Measurements from ENCODE around the gene GXYLT1.
"Not testable (repeated sequence)": the region's sequence is repeated elsewhere in the genome, so short reads cannot be mapped to it uniquely, and the experiment has no call there.

The GXYLT1 gene

GRCh38 chr12:42145197-42145549, 499 bp upstream of the GXYLT1 start:
- DNase-seq (ENCODE audit: low read depth in 2 of 2): no peak

- no peak for DNase-seq (ENCODE audit: low read depth in 2 of 2)
Observed at GRCh38 chr12:42144158-42144407, 591 bp downstream of the GXYLT1 start.

- DNase-seq (ENCODE audit: low read depth in 2 of 2): no peak
Observed at GRCh38 chr12:42143452-42144157, 1.1 kb downstream of the GXYLT1 start.

GRCh38 chr12:42141981-42142606, 2.6 kb downstream of the GXYLT1 start:
- DNase-seq (ENCODE audit: low read depth in 2 of 2): no peak

- no peak for DNase-seq (ENCODE audit: low read depth in 2 of 2)
Observed at GRCh38 chr12:42140901-42141300, 3.8 kb downstream of the GXYLT1 start.

GRCh38 chr12:42135259-42135814, 9.3 kb downstream of the GXYLT1 start:
- no peak for DNase-seq (ENCODE audit: low read depth in 2 of 2)

- no peak for DNase-seq (ENCODE audit: low read depth in 2 of 2)
Observed at GRCh38 chr12:42130672-42131402, 13.8 kb downstream of the GXYLT1 start.

- DNase-seq (ENCODE audit: low read depth in 2 of 2): no peak
Observed at GRCh38 chr12:42129595-42130204, 15.0 kb downstream of the GXYLT1 start.

- DNase-seq (ENCODE audit: low read depth in 2 of 2): no peak
Observed at GRCh38 chr12:42128888-42129287, 15.8 kb downstream of the GXYLT1 start.

GRCh38 chr12:42128327-42128726, 16.3 kb downstream of the GXYLT1 start:
- DNase-seq (ENCODE audit: low read depth in 2 of 2): no peak

GRCh38 chr12:42126963-42127362, 17.7 kb downstream of the GXYLT1 start:
- DNase-seq (ENCODE audit: low read depth in 2 of 2): no peak

- DNase-seq (ENCODE audit: low read depth in 2 of 2): no peak
Observed at GRCh38 chr12:42125388-42125767, 19.3 kb downstream of the GXYLT1 start.

GRCh38 chr12:42124764-42125387, 19.8 kb downstream of the GXYLT1 start:
- no peak for DNase-seq (ENCODE audit: low read depth in 2 of 2)

- no peak for DNase-seq (ENCODE audit: low read depth in 2 of 2)
Observed at GRCh38 chr12:42119085-42119633, 25.5 kb downstream of the GXYLT1 start.

GRCh38 chr12:42118136-42118879, 26.4 kb downstream of the GXYLT1 start:
- no peak for DNase-seq (ENCODE audit: low read depth in 2 of 2)

GRCh38 chr12:42109031-42109430, 35.6 kb downstream of the GXYLT1 start:
- no peak for DNase-seq (ENCODE audit: low read depth in 2 of 2)

- DNase-seq (ENCODE audit: low read depth in 2 of 2): not testable (repeated sequence)
Observed at GRCh38 chr12:42106791-42107190, 37.9 kb downstream of the GXYLT1 start.

GRCh38 chr12:42104784-42105183, 39.9 kb downstream of the GXYLT1 start:
- no peak for DNase-seq (ENCODE audit: low read depth in 2 of 2)

GRCh38 chr12:42104087-42104486, 40.6 kb downstream of the GXYLT1 start:
- no peak for DNase-seq (ENCODE audit: low read depth in 2 of 2)

GRCh38 chr12:42103155-42103554, 41.5 kb downstream of the GXYLT1 start:
- DNase-seq (ENCODE audit: low read depth in 2 of 2): no peak

GRCh38 chr12:42102720-42103119, 42.0 kb downstream of the GXYLT1 start:
- no peak for DNase-seq (ENCODE audit: low read depth in 2 of 2)

All from stimulated activated CD8-positive, alpha-beta memory T cell treated with anti-CD3 and anti-CD28 coated beads, Interleukin-2, amount 100 ng/mL, for 1 hour (primary cell).